GM18505 (cell line): ENCODE data around the gene CTSD.
A peak's percentile ranks its signal among the peaks of the same experiment; 100 is the strongest.
"Not testable (repeated sequence)": the region's sequence is repeated elsewhere in the genome, so short reads cannot be mapped to it uniquely, and the experiment has no call there.

Experiments used
- ATAC-seq: cut with Tn5 transposase; IDR thresholded peaks from one replicate; pipeline ENCODE4 v1.9.1; 2021; ENCODE audit not compliant: unreplicated experiment
- POLR2A ChIP-seq: IDR thresholded peaks from 4 replicates; pipeline ENCODE4 v1.6.1; 2011; ENCODE audit warnings: borderline replicate concordance; ENCODE audit not compliant: insufficient read depth, insufficient read length; ENCODE audit errors: extremely low read depth

Gene CTSD

DNA sequence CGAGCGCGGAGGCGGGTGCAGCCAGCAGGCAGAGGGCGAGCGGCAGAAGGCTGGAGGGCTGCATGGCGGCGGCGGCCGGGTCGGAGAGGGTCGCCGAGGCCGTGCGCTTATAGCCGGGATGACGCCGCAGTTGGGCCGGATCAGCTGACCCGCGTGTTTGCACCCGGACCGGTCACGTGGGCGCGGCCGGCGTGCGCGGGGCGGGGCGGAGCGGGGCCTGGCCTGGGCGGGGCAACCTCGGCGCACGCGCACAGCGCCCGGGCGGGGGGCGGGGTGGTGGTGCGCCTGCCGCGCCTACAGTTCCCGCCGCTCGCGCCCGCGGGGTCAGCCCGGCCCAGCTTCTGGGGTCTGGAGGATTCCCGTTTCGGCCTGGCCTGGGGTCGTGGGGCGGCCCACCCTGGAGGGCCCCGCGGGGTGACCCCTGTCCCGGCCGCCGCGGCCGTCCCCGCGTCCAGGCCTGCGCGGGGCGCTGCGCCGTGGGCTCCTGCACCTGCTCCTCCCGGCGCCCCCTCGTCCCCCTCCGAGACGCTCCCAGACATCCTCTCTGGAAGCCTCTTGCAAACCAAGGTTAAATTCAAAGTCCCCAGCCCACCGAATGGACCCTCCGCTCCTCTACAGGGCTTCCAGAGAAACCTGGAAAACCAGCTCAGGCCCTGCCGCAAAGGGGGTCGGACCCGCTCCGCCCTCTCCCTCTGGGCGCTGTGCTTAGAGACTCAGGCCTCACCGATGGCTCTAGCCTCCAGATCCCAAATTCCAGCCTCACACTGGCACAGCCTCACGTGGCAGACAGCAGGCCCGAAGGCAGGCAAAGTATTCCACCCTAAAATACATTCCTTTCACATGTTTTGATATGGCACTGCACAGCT is at the start of gene CTSD:
Gene CTSD, minus strand, starts transcription at position 132 of the 866 bp plus-strand sequence. Its CDS starts 68 bp downstream, at position 64.
- ATAC-seq: peak; percentile 72
- TF ChIP-seq POLR2A: peak; percentile 54

DNA sequence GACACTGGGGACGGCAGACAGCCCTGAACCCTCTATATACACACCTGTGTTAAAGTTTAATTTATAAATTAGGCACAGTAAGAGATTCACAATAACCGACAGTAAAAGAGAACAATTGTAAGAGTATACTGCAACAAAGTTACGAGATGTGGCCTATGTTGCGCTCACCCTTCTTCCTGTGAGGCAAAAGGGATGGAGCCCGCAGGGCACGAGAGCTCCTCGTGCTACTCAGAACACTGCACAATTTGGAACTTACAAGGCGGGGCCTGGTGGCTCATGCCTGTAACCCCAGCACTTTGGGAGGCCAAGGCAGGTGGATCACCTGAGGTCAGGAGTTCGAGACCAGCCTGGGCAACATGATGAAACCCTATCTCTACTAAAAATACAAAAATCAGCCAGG is 49.6 kb upstream of the CTSD start:
- not testable (repeated sequence) for ATAC-seq

DNA sequence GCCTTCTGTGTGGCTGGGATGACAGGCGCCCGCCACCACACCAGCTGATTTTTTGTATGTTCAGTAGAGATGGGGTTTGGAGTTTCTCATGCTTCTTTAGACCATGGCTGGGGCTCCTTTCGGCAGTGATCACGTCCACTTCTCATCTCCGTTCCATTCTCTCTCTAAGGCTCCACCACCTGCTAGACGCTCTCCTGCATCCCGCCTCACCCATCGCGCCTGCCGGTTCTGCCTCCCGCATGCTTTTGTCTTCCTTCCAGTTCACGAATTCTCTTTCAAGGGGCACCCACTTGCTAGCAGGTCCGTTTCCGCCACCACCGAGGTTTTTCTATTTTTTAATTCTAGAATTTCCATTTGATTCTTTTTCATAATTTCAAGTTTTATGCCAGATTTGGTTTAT is 49.1 kb upstream of the CTSD start:
- no peak for TF ChIP-seq POLR2A
- ATAC-seq: no peak

GRCh38 chr11:1812274-1812673 is 48.5 kb upstream of the CTSD start:
- TF ChIP-seq POLR2A: no peak
- ATAC-seq: no peak

- ATAC-seq: no peak
- no peak for TF ChIP-seq POLR2A
These were observed 47.0 kb upstream of the CTSD start for GRCh38 chr11:1810761-1811160.

DNA sequence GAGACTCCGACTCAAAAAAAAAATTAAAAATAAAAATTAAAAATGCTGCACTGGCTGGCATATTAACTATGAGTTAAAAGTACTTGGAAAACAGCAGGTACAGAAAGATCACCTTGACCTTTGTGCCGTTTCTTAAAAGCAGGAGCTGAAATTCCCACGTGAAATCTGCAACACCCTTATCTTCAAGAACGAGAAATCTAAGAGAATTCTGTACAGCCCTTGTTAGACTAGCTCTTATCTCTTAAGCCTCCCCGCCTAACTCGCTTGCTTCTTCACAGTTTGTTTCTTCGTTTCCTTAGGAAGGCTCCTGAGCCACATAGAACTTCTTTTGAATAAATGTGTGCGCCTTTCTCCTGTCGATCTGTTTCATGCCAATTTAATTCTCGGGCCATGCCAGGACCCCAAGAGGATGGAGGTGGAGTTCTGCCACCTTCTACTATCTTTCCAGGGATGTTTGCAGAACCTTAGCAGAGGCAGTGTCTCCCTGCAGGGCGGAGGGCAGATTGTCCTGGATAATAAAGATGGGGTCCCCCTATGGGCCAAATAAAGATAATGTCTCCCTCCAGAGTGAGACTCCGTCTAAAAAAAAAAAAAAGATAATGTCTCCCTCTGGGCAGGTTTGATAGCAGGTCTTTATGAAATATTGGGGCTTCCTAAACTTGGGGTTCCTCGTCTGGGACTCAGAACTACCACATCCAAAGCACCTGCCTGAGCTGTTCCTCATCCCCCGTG is 43.7 kb upstream of the CTSD start:
- ATAC-seq: no peak

DNA sequence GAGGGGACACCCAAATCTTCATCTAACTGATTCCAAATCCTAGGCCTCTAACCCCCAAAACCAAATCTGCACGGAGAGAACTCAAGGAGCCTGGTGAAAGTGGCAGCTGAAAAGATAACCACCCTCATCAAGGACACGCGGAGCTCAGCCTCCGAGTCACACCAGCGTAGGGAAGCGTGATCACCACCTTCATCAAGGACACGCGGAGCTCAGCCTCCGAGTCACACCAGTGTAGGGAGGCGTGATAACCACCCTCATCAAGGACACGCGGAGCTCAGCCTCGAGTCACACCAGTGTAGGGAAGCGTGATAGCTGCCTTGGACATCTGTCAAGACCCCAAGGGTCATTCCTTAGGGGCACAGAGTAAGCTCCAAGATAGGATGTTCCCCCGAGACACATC is 41.8 kb upstream of the CTSD start:
- ATAC-seq: no peak
- TF ChIP-seq POLR2A: no peak

More for the DNA sequence above, 43.7 kb upstream of the CTSD start:
- no peak for TF ChIP-seq POLR2A

DNA sequence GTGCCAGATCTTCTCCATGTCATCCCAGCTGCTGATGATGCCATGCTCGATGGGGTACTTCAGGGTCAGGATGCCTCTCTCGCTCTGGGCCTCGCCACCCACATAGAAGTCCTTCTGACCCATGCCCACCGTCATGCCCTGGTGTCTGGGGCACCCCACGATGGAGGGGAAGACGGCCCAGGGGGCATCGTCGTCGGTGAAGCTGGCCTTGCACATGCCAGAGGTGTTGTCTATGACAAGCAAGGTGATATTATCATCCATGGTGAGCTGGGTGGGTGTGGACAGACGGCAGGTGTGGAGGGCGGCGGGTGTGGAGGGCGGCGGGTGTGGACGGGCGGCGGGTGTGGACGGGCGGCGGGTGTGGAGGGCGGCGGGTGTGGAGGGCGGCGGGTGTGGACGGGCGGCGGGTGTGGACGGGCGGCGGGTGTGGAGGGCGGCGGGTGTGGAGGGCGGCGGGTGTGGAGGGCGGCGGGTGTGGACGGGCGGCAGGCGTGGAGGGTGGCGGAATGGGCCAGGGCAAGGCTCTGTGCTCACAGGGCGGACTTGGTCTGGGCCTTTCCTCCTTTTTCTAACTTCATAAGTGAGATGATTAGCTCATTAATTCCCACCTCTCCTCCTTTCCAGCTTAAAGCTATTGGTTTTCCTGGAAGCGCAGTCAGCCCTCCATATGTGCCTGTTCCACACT is 40.2 kb upstream of the CTSD start:
- not testable (repeated sequence) for ATAC-seq

GRCh38 chr11:1803246-1803645 is 39.5 kb upstream of the CTSD start:
- no peak for TF ChIP-seq POLR2A
- no peak for ATAC-seq

GRCh38 chr11:1797391-1798125 is 33.8 kb upstream of the CTSD start:
- no peak for ATAC-seq

GRCh38 chr11:1796413-1797011 is 32.8 kb upstream of the CTSD start:
- no peak for TF ChIP-seq POLR2A
- no peak for ATAC-seq

More at GRCh38 chr11:1797391-1798125, 33.8 kb upstream of the CTSD start:
- no peak for TF ChIP-seq POLR2A

DNA sequence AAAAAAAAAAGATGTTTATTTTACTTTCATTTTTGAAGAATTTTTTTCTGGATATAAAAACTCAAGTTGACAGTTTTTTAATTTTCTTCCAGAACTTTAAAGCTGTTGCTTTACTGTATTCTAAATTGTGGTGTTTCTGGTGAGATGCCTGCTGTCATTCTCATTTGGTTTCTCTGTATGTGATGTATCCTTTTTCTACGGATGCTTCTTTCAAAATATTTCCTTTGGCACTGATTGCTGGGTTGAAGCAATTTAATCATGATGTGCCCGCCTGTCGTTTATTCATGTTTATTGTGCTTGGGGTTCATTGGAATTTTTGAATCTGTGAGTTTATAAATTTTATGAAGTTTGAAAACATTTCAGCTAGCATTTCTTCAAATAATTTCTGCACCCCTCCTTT is 29.4 kb upstream of the CTSD start:
- ATAC-seq: no peak
- TF ChIP-seq POLR2A: no peak

- TF ChIP-seq POLR2A: no peak
- ATAC-seq: no peak
These were observed 28.7 kb upstream of the CTSD start for GRCh38 chr11:1792461-1792860.
